ENCODE measurements around the gene GAN. TPM values are rescaled to one million over a fixed set of nuclear protein-coding genes. Genes with fewer than 3 reads are reported as not detected.

GAN gene
- total RNA-seq, 1 donor from 2014 or later = 25.5 TPM

- no peaks in the 10 kb centered on the region for H3K9me3 ChIP-seq (ENCODE audit: low read depth)
- no peak overlapping the region for H3K4me3 ChIP-seq
- Mint-ChIP-seq H3K9me3 (no peaks in the 10 kb centered on the region), H3K27ac (no peak overlapping the region), H3K4me1 (no peaks in the 10 kb centered on the region), H3K27me3 (ENCODE audit: insufficient read depth, low read depth) (no peaks in the 10 kb centered on the region), H3K36me3 (peaks cover 2% of the 10 kb centered on the region), H3K4me3 (no peak overlapping the region)
- H3K27ac ChIP-seq = no peak overlapping the region
- H3K27me3 ChIP-seq = no peaks in the 10 kb centered on the region
- no peak overlapping the region for H3K9ac ChIP-seq
- H2AFZ ChIP-seq (replicated peaks) = no peak overlapping the region
- H3F3A ChIP-seq (ENCODE audit: low read depth) = no peaks in the 10 kb centered on the region
- H4K20me1 ChIP-seq (ENCODE audit: low read depth) = no peaks in the 10 kb centered on the region
- no peaks in the 10 kb centered on the region for H3K36me3 ChIP-seq
- no peak overlapping the region for H3K4me2 ChIP-seq
- no peak for TF ChIP-seq EZH2 (IDR thresholded peaks at IDR 0.05)
- no peak for TF ChIP-seq CTCF (IDR thresholded peaks at IDR 0.05)
- TF ChIP-seq EZH2phosphoT487 (IDR thresholded peaks at IDR 0.05) = no peak
- H3K4me1 ChIP-seq = no peaks in the 10 kb centered on the region
- no peak for DNase-seq (ENCODE audit: low spot score)
- H3K79me2 ChIP-seq (ENCODE audit: low read depth) = no peaks in the 10 kb centered on the region
Observed at GRCh38 chr16:81286190-81286589, 28.6 kb upstream of the GAN start.

GRCh38 chr16:81291117-81291516 is 23.6 kb upstream of the GAN start:
- no peaks in the 10 kb centered on the region for H3K27me3 Mint-ChIP-seq (ENCODE audit: insufficient read depth, low read depth)
- H4K20me1 ChIP-seq (ENCODE audit: low read depth) = no peaks in the 10 kb centered on the region
- TF ChIP-seq EZH2 (IDR thresholded peaks at IDR 0.05) = no peak
- no peak for TF ChIP-seq CTCF (IDR thresholded peaks at IDR 0.05)
- TF ChIP-seq EZH2phosphoT487 (IDR thresholded peaks at IDR 0.05) = no peak

GRCh38 chr16:81292936-81293335 is 21.8 kb upstream of the GAN start:
- TF ChIP-seq EZH2phosphoT487 (IDR thresholded peaks at IDR 0.05) (no peak), EZH2 (IDR thresholded peaks at IDR 0.05) (no peak)
- Mint-ChIP-seq H3K27me3 (ENCODE audit: insufficient read depth, low read depth) (peaks cover 2% of the 10 kb centered on the region), H3K4me3 (no peak overlapping the region), H3K27ac (no peak overlapping the region), H3K4me1 (no peaks in the 10 kb centered on the region), H3K9me3 (no peaks in the 10 kb centered on the region), H3K36me3 (peaks cover 3% of the 10 kb centered on the region)
- Histone ChIP-seq H3K4me3 (no peak overlapping the region), H3K9me3 (ENCODE audit: low read depth) (no peaks in the 10 kb centered on the region), H3K27me3 (no peaks in the 10 kb centered on the region), H3K4me1 (no peaks in the 10 kb centered on the region), H3K4me2 (no peak overlapping the region), H3K36me3 (no peaks in the 10 kb centered on the region), H3F3A (ENCODE audit: low read depth) (no peaks in the 10 kb centered on the region), H3K27ac (no peak overlapping the region), H4K20me1 (ENCODE audit: low read depth) (no peaks in the 10 kb centered on the region), H3K9ac (no peak overlapping the region), H2AFZ (replicated peaks) (no peak overlapping the region), H3K79me2 (ENCODE audit: low read depth) (no peaks in the 10 kb centered on the region)
- DNase-seq (ENCODE audit: low spot score) = no peak

More at GRCh38 chr16:81291117-81291516, 23.6 kb upstream of the GAN start:
- DNase-seq (ENCODE audit: low spot score) = no peak
- Histone ChIP-seq H3K9me3 (ENCODE audit: low read depth) (no peaks in the 10 kb centered on the region), H3K4me3 (no peak overlapping the region), H3K27me3 (no peaks in the 10 kb centered on the region), H3K27ac (no peak overlapping the region), H3K4me1 (no peaks in the 10 kb centered on the region), H3K36me3 (no peaks in the 10 kb centered on the region), H3K4me2 (no peak overlapping the region), H2AFZ (replicated peaks) (no peak overlapping the region), H3K9ac (no peak overlapping the region), H3F3A (ENCODE audit: low read depth) (no peaks in the 10 kb centered on the region), H3K79me2 (ENCODE audit: low read depth) (no peaks in the 10 kb centered on the region)
- Mint-ChIP-seq H3K36me3 (peaks cover 3% of the 10 kb centered on the region), H3K9me3 (no peaks in the 10 kb centered on the region), H3K4me1 (no peaks in the 10 kb centered on the region), H3K27ac (no peak overlapping the region), H3K4me3 (no peak overlapping the region)

- H3K4me1 Mint-ChIP-seq = no peaks in the 10 kb centered on the region
- Histone ChIP-seq H3K27ac (no peak overlapping the region), H3K9me3 (ENCODE audit: low read depth) (no peaks in the 10 kb centered on the region), H4K20me1 (ENCODE audit: low read depth) (no peaks in the 10 kb centered on the region), H3K4me1 (no peaks in the 10 kb centered on the region), H2AFZ (replicated peaks) (no peak overlapping the region), H3K79me2 (ENCODE audit: low read depth) (no peaks in the 10 kb centered on the region), H3K27me3 (no peaks in the 10 kb centered on the region), H3K4me2 (no peak overlapping the region), H3K4me3 (no peak overlapping the region), H3F3A (ENCODE audit: low read depth) (no peaks in the 10 kb centered on the region), H3K36me3 (no peaks in the 10 kb centered on the region), H3K9ac (no peak overlapping the region)
- no peak overlapping the region for H3K4me3 Mint-ChIP-seq
- TF ChIP-seq EZH2 (IDR thresholded peaks at IDR 0.05) (no peak), EZH2phosphoT487 (IDR thresholded peaks at IDR 0.05) (no peak)
- peaks cover 3% of the 10 kb centered on the region for H3K36me3 Mint-ChIP-seq
- no peaks in the 10 kb centered on the region for H3K9me3 Mint-ChIP-seq
- H3K27ac Mint-ChIP-seq = no peak overlapping the region
- DNase-seq (ENCODE audit: low spot score) = no peak
- peaks cover 2% of the 10 kb centered on the region for H3K27me3 Mint-ChIP-seq (ENCODE audit: insufficient read depth, low read depth)
Observed at GRCh38 chr16:81293909-81294802, 20.6 kb upstream of the GAN start.
